K562 (cell line): ENCODE data around the gene AFAP1. TPM values are rescaled to one million over a fixed set of nuclear protein-coding genes. Genes with fewer than 3 reads are reported as not detected.

Experiments
- ETS1 ChIP-seq: conservative IDR thresholded peaks from 2 replicates; pipeline ENCODE4 v1.6.1; 2011; ENCODE audit warnings: low read depth, mild to moderate bottlenecking, low read length; ENCODE audit not compliant: control insufficient read depth
- ETV5 ChIP-seq: sonication (generic); formaldehyde crosslinking; IDR thresholded peaks from 2 replicates; pipeline ENCODE4 v1.4.0; 2020; ENCODE audit warnings: low read depth, mild to moderate bottlenecking, missing genetic modification reagents
- HNRNPLL ChIP-seq: fragments of 200-400 bp; formaldehyde crosslinking; IDR thresholded peaks from 2 replicates; pipeline ENCODE4 v1.6.1; 2017; ENCODE audit warnings: low read length, low read depth, mild to moderate bottlenecking; ENCODE audit not compliant: poor library complexity, severe bottlenecking
- TARDBP ChIP-seq: fragments of 450-650 bp; IDR thresholded peaks from 2 replicates; pipeline ENCODE4 v1.6.1; 2016
- THRB ChIP-seq: fragments of 450-650 bp; formaldehyde crosslinking; conservative IDR thresholded peaks from 2 replicates; pipeline ENCODE4 v1.4.0; 2022; ENCODE audit warnings: mild to moderate bottlenecking, missing genetic modification characterization
- ZNF518B ChIP-seq: fragments of 250-450 bp; sonication (Bioruptor Pico); IDR thresholded peaks from 2 replicates; pipeline ENCODE4 v1.5.0; 2021; ENCODE audit warnings: mild to moderate bottlenecking, moderate library complexity
- polyA plus RNA-seq, 8 experiments: library from polyadenylated mRNA; depleted of rRNA in 4 of 8; stranded (reverse) in 5 of 8; unstranded in 3 of 8; fragments of >200 nt; fragmentation: Nextera tagmentation in 2 of 8; fragmentation: Illumina TruSeq in 1 of 8; extraction: Ambion mirVana in 2 of 8; extraction: Trizol in 1 of 8; gene quantifications; 2 replicates each; pipeline versions ENCODE4 v1.2.1 to v1.2.3, GENCODE V29; 2011 to 2014; ENCODE audit warnings: inconsistent platforms in 1 of 8, missing spikeins in 1 of 8
- total RNA-seq, 7 experiments: library from RNA; depleted of rRNA in 6 of 7; stranded (reverse); fragments of >200 nt in 6 of 7; fragmentation: Illumina TruSeq in 2 of 7; extraction: Trizol in 2 of 7; gene quantifications; 2 replicates each; pipeline versions ENCODE4 v1.2.1 to v1.2.3, GENCODE V29; 2011 to 2021; ENCODE audit warnings: low replicate concordance in 1 of 7
- TF ChIP-seq, protein P1 (sequence below), 2 experiments: fragments of 450-650 bp; IDR thresholded peaks; 2 replicates each; pipeline ENCODE4 v1.6.1; 2016; ENCODE audit warnings: mild to moderate bottlenecking in 2 of 2, borderline replicate concordance in 1 of 2, low read depth in 1 of 2, moderate library complexity in 1 of 2
- TF ChIP-seq, protein P2 (sequence below): fragments of 450-650 bp; IDR thresholded peaks from 2 replicates; pipeline ENCODE4 v1.7.1; 2018; ENCODE audit warnings: mild to moderate bottlenecking, low read depth; ENCODE audit not compliant: partially characterized antibody

The AFAP1 gene
- total and polyA plus RNA-seq, 9 of the 15 experiments (the other 6 are each of a cell fraction or from before 2014, with no cell fraction given), result 0.07 to 0.42 (median 0.12) TPM; not detected in 1

- TF ChIP-seq, protein P1, sequence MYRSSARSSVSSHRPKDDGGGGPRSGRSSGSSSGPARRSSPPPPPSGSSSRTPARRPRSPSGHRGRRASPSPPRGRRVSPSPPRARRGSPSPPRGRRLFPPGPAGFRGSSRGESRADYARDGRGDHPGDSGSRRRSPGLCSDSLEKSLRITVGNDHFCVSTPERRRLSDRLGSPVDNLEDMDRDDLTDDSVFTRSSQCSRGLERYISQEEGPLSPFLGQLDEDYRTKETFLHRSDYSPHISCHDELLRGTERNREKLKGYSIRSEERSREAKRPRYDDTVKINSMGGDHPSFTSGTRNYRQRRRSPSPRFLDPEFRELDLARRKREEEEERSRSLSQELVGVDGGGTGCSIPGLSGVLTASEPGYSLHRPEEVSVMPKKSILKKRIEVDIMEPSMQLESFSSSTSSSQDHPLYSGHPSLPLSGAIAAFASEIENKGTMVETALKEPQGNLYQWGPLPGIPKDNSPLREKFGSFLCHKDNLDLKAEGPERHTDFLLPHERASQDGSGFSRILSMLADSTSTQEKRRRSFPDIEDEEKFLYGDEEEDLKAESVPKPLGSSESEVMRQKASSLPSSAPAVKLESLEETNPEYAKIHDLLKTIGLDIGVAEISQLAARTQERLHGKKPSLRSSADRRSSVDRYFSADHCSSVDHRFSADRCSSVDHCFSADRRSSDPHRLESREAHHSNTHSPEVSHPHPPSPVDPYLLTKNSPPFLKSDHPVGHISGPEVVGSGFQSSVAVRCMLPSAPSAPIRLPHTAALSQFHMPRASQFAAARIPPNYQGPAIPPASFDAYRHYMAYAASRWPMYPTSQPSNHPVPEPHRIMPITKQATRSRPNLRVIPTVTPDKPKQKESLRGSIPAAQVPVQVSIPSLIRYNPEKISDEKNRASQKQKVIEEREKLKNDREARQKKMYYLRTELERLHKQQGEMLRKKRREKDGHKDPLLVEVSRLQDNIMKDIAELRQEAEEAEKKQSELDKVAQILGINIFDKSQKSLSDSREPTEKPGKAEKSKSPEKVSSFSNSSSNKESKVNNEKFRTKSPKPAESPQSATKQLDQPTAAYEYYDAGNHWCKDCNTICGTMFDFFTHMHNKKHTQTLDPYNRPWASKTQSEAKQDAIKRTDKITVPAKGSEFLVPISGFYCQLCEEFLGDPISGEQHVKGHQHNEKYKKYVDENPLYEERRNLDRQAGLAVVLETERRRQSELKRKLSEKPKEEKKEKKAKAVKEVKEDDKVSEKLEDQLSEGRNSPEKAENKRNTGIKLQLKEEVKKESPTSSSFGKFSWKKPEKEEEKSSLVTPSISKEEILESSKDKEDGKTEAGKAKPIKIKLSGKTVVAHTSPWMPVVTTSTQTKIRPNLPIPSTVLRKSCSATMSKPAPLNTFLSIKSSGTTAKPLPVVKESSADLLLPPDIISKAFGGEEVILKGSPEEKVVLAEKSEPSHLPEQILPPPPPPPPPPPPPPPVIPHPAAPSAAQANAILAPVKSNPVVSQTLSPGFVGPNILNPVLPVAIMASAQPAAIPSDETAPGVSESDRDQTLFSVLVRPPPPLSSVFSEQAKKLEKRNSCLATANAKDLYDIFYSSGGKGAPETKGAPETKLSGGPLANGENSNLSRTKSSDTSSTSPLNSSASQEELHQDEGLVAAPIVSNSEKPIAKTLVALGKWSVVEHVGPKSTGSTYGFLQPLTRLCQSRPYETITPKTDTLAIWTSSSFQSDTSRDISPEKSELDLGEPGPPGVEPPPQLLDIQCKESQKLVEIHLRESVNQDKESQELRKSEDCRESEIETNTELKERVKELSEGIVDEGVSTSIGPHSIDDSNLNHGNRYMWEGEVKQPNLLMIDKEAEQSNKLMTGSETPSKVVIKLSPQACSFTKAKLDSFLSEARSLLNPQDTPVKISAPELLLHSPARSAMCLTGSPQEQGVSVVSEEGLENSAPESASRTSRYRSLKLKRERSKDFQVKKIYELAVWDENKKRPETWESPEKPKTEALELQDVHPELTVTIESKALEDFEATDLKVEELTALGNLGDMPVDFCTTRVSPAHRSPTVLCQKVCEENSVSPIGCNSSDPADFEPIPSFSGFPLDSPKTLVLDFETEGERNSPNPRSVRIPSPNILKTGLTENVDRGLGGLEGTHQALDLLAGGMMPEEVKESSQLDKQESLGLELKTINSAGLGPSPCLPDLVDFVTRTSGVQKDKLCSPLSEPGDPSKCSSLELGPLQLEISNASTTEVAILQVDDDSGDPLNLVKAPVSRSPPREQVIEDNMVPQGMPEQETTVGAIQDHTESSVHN (IDR thresholded peaks at IDR 0.05; ENCODE audit: borderline replicate concordance in 1 of 2, low read depth in 1 of 2), result no peak
- TF ChIP-seq, protein P2, sequence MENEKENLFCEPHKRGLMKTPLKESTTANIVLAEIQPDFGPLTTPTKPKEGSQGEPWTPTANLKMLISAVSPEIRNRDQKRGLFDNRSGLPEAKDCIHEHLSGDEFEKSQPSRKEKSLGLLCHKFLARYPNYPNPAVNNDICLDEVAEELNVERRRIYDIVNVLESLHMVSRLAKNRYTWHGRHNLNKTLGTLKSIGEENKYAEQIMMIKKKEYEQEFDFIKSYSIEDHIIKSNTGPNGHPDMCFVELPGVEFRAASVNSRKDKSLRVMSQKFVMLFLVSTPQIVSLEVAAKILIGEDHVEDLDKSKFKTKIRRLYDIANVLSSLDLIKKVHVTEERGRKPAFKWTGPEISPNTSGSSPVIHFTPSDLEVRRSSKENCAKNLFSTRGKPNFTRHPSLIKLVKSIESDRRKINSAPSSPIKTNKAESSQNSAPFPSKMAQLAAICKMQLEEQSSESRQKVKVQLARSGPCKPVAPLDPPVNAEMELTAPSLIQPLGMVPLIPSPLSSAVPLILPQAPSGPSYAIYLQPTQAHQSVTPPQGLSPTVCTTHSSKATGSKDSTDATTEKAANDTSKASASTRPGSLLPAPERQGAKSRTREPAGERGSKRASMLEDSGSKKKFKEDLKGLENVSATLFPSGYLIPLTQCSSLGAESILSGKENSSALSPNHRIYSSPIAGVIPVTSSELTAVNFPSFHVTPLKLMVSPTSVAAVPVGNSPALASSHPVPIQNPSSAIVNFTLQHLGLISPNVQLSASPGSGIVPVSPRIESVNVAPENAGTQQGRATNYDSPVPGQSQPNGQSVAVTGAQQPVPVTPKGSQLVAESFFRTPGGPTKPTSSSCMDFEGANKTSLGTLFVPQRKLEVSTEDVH, result no peak
- TF ChIP-seq ZNF518B (no peak), TARDBP (no peak), ETS1 (no peak), ETV5 (no peak), THRB (no peak), HNRNPLL (no peak)
These were observed 108.3 kb downstream of the AFAP1 start (continued) for GRCh38 chr4:7831330-7831729.
